Smooth muscle cell (in vitro differentiated cells): Measurements from ENCODE around the gene PADI1. TPM values are rescaled to one million over a fixed set of nuclear protein-coding genes. Genes with fewer than 3 reads are reported as not detected.

Source experiments
- DNase-seq: peaks from one replicate; lab custom pipeline; 2025; ENCODE audit not compliant: unreplicated experiment; lab: John Stamatoyannopoulos, UW
- H2AFZ ChIP-seq: fragments of 200-600 bp; sonication (generic); 2 replicates; pipeline ENCODE4 v1.6.0; 2016; ENCODE audit warnings: antibody characterized with exemption, low read depth, mild to moderate bottlenecking
- H3F3A ChIP-seq: fragments of 200-600 bp; sonication (generic); 2 replicates; pipeline ENCODE4 v1.6.0; 2017; ENCODE audit warnings: antibody characterized with exemption, low read depth
- H3K27ac ChIP-seq: fragments of 200-600 bp; sonication (generic); 2 replicates; pipeline ENCODE4 v1.5.1; 2016; ENCODE audit warnings: low read depth, mild to moderate bottlenecking
- H3K27me3 ChIP-seq: fragments of 200-600 bp; sonication (generic); 2 replicates; pipeline ENCODE4 v1.6.1; 2016; ENCODE audit warnings: low read depth, mild to moderate bottlenecking
- H3K36me3 ChIP-seq: fragments of 200-600 bp; sonication (generic); 2 replicates; pipeline ENCODE4 v1.5.1; 2016; ENCODE audit warnings: low read depth
- H3K4me1 ChIP-seq: fragments of 200-600 bp; sonication (generic); 2 replicates; pipeline ENCODE4 v1.5.1; 2016; ENCODE audit warnings: low read depth
- H3K4me2 ChIP-seq: fragments of 200-600 bp; sonication (generic); 2 replicates; pipeline ENCODE4 v1.6.0; 2016; ENCODE audit warnings: mild to moderate bottlenecking
- H3K4me3 ChIP-seq: fragments of 200-600 bp; sonication (generic); 2 replicates; pipeline ENCODE4 v1.5.1; 2016; ENCODE audit warnings: mild to moderate bottlenecking
- H3K79me2 ChIP-seq: fragments of 200-600 bp; sonication (generic); 2 replicates; pipeline ENCODE4 v1.6.0; 2016; ENCODE audit warnings: low read depth, mild to moderate bottlenecking
- H3K9ac ChIP-seq: fragments of 200-600 bp; sonication (generic); 2 replicates; pipeline ENCODE4 v1.6.0; 2016; ENCODE audit warnings: low read depth
- H3K9me3 ChIP-seq: fragments of 200-600 bp; sonication (generic); replicated peaks from 2 replicates; pipeline ENCODE4 v1.5.1; 2016; ENCODE audit warnings: low read depth
- H4K20me1 ChIP-seq: fragments of 200-600 bp; sonication (generic); 2 replicates; pipeline ENCODE4 v1.6.0; 2016; ENCODE audit warnings: low read depth
- WGBS: methylation state at CpG from one replicate; pipeline ENCODE4 v1.1.7; 2016; ENCODE audit warnings: low lambda C conversion rate; 5-methylcytosine and 5-hydroxymethylcytosine counted together
- polyA plus RNA-seq: library from polyadenylated mRNA; unstranded; fragments of >200 nt; fragmentation: Nextera tagmentation; extraction: Ambion mirVana; gene quantifications from 2 replicates; pipeline ENCODE4 v1.2.1, GENCODE V29; 2016
- total RNA-seq: library from RNA; depleted of rRNA; stranded (reverse); fragments of >200 nt; gene quantifications from 2 replicates; pipeline ENCODE4 v1.2.3, GENCODE V29; 2014
- TF ChIP-seq, protein P1 (sequence below): fragments of 200-600 bp; sonication (generic); IDR thresholded peaks from 2 replicates; pipeline ENCODE4 v1.5.1; 2017; ENCODE audit warnings: borderline replicate concordance, mild to moderate bottlenecking, antibody characterized with exemption; ENCODE audit not compliant: insufficient read depth, poor library complexity, severe bottlenecking

The PADI1 gene
- total and polyA plus RNA-seq, 2 experiments from 2014 or later = 1.7 TPM; not detected in 1

DNA sequence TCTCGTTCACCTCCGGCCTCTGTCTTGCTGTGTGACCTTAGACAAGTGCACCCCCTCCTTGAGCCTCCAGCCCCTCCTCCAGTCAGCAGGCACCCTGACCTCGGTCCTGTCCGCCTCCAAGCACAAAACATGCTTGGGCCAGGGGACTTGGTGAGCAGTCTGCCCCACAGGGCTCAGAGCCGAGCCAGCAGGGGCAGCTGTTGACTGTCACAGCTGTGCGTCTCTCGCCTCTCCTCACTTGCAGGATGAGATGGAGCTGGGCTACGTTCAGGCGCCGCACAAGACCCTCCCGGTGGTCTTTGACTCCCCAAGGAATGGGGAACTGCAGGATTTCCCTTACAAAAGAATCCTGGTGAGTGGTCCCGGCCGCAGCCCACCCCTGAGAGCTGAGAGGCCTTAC, 68.2 kb downstream of the PADI1 start:
- Histone ChIP-seq H3K27me3 (no peaks in the 10 kb centered on the region), H3K36me3 (no peaks in the 10 kb centered on the region), H3K4me1 (no peaks in the 10 kb centered on the region), H3K79me2 (no peaks in the 10 kb centered on the region), H3K27ac (no peak overlapping the region), H3F3A (no peaks in the 10 kb centered on the region), H3K9me3 (no peaks in the 10 kb centered on the region), H4K20me1 (no peaks in the 10 kb centered on the region), H3K9ac (no peak overlapping the region), H3K4me3 (no peak overlapping the region), H3K4me2 (no peak overlapping the region), H2AFZ (no peak overlapping the region)
- TF ChIP-seq, protein P1, sequence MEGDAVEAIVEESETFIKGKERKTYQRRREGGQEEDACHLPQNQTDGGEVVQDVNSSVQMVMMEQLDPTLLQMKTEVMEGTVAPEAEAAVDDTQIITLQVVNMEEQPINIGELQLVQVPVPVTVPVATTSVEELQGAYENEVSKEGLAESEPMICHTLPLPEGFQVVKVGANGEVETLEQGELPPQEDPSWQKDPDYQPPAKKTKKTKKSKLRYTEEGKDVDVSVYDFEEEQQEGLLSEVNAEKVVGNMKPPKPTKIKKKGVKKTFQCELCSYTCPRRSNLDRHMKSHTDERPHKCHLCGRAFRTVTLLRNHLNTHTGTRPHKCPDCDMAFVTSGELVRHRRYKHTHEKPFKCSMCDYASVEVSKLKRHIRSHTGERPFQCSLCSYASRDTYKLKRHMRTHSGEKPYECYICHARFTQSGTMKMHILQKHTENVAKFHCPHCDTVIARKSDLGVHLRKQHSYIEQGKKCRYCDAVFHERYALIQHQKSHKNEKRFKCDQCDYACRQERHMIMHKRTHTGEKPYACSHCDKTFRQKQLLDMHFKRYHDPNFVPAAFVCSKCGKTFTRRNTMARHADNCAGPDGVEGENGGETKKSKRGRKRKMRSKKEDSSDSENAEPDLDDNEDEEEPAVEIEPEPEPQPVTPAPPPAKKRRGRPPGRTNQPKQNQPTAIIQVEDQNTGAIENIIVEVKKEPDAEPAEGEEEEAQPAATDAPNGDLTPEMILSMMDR = no peak
- WGBS = 84% methylated on average over 9 of the region's 13 CpGs
- no peak for DNase-seq

DNA sequence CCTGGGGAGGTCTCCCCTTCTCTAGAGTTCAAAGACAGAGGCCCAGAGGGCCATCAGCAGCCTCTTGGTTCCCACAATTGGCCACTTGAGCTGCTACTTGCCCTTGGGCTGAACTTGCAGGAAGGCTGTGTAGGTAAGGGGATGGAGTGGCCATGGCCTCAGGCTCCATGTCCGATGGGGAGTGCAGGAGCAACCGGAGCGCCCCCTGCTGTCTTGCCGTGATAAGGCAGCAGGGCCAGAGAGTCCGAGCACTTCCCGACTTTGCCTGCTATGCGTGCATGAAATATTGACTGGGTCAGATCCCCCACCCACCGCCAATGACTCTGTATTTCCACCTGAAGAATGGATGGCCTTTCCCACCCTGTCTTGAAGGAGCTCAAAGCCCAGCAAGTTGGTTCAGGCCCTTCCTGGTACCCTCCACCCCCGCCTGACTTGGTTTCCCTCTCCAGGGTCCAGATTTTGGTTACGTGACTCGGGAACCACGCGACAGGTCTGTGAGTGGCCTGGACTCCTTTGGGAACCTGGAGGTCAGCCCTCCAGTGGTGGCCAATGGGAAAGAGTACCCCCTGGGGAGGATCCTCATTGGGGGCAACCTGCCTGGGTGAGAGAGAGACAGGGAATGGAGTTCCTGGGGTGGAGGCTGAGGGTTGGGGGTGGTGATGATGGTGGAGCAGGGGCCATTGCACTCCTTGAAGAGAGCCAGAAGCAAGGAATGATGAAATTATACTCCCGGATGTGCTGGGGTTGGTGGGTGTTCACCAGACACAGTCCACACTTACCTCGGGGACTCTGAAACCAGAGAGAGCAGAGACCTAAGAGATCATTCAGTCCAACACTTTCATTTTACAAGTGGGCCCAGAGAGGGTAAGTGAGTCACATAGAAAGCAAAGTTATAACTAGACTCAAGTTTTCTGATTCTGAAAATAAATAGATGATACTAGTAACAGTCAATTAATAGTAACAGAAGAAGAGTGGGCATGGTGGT, 69.5 kb downstream of the PADI1 start:
- no peaks in the 10 kb centered on the region for H3K4me1 ChIP-seq
- H3K27me3 ChIP-seq = no peaks in the 10 kb centered on the region
- DNase-seq = no peak
- no peaks in the 10 kb centered on the region for H3K36me3 ChIP-seq
- no peak overlapping the region for H3K4me3 ChIP-seq
- no peak overlapping the region for H3K4me2 ChIP-seq
- TF ChIP-seq, protein P1 = peak; percentile 62
- no peaks in the 10 kb centered on the region for H3K79me2 ChIP-seq
- H2AFZ ChIP-seq = no peak overlapping the region
- no peak overlapping the region for H3K27ac ChIP-seq
- no peaks in the 10 kb centered on the region for H4K20me1 ChIP-seq
- H3K9me3 ChIP-seq = no peaks in the 10 kb centered on the region
- H3K9ac ChIP-seq = no peak overlapping the region
- 52% methylated on average over 15 of the region's 15 CpGs for WGBS
- H3F3A ChIP-seq = no peaks in the 10 kb centered on the region

DNA sequence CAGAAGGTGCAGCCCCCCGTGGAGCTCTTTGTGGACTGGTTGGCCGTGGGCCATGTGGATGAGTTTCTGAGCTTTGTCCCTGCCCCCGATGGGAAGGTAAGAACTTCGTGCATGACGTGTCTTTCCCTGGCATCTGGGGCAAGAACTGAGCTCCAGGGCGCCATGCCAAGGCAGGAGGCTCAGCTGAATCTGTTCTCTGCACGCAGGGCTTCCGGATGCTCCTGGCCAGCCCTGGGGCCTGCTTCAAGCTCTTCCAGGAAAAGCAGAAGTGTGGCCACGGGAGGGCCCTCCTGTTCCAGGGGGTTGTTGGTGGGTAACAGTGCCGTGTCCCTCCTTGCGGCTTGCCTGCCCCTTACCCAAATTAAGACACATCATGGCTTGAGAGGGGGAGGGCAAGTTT, 71.6 kb downstream of the PADI1 start:
- Histone ChIP-seq H3K27me3 (no peaks in the 10 kb centered on the region), H3K27ac (no peak overlapping the region)

More for the DNA sequence above, 71.6 kb downstream of the PADI1 start:
- DNase-seq = no peak
- WGBS = 88% methylated on average over 11 of the region's 11 CpGs
- H2AFZ ChIP-seq = no peak overlapping the region
- H3K4me1 ChIP-seq = no peaks in the 10 kb centered on the region
- H3K4me2 ChIP-seq = no peak overlapping the region
- H3K9me3 ChIP-seq = no peaks in the 10 kb centered on the region
- TF ChIP-seq, protein P1 = no peak
- no peaks in the 10 kb centered on the region for H4K20me1 ChIP-seq
- no peaks in the 10 kb centered on the region for H3F3A ChIP-seq
- H3K9ac ChIP-seq = no peak overlapping the region
- H3K36me3 ChIP-seq = no peaks in the 10 kb centered on the region
- no peaks in the 10 kb centered on the region for H3K79me2 ChIP-seq
- no peak overlapping the region for H3K4me3 ChIP-seq
